GM19463 (cell line): ENCODE results near the gene TMEM175.

Experiments used
- ATAC-seq: cut with Tn5 transposase; IDR thresholded peaks from one replicate; pipeline ENCODE4 v1.9.1; 2021; ENCODE audit warnings: mild to moderate bottlenecking, moderate library complexity; ENCODE audit not compliant: unreplicated experiment

Gene TMEM175

DNA sequence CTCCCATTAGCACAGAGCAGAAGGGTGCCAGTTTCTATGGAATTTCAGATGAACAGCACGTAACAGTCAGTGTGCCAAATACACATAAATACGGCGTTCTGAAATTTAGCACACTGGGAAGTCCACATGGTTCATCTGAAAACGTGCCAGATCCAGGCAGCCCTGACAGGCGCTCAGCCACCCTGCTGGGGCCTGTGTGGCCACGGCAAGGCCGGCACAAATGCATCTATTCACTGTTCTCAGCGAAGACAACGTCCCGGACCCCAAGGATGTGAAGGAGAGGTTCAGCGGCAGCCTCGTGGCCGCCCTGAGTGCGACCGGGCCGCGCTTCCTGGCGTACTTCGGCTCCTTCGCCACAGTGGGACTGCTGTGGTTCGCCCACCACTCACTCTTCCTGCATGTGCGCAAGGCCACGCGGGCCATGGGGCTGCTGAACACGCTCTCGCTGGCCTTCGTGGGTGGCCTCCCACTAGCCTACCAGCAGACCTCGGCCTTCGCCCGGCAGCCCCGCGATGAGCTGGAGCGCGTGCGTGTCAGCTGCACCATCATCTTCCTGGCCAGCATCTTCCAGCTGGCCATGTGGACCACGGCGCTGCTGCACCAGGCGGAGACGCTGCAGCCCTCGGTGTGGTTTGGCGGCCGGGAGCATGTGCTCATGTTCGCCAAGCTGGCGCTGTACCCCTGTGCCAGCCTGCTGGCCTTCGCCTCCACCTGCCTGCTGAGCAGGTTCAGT lies 25.5 kb downstream of the TMEM175 start:
- ATAC-seq: no peak

DNA sequence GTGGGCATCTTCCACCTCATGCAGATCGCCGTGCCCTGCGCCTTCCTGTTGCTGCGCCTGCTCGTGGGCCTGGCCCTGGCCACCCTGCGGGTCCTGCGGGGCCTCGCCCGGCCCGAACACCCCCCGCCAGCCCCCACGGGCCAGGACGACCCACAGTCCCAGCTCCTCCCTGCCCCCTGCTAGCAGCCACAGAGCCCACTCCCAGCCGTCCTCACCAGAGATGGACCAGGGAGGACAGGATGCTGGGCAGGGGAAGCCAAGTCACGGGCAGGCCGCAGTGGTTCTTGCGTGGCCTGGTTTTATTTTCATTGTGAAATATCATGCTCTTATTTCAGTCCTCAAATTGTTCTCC lies 26.0 kb downstream of the TMEM175 start:
- no peak for ATAC-seq

DNA sequence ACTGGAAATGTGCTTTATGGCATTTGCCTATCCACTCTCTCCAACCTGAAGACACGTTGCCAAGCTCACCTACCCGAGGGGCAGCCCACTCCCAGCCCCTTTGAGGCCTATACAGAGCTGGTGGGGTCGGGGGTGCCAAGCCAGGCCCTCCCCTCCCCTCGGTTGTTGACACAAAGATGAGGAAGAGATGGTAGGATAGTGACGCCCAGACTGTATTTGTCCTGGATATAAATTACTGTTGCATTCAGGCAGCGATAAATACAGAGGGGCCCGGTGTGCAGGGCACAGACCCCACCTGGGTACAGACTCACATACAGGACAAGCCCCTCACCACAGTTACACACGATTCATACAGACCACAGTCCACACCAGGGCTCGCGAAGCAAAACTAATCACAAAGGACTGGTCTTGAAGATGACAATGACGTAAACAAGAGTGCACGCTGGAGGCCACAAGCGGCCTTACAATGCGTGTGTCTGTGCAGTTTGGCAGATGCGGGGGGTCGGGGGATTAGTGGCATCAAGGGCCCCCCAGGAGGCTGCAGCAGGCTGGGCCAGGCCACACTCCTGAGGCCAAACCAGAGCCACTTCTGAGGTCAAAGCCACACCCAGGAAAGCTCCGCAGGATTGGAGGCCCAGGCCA lies 26.6 kb downstream of the TMEM175 start:
- no peak for ATAC-seq

DNA sequence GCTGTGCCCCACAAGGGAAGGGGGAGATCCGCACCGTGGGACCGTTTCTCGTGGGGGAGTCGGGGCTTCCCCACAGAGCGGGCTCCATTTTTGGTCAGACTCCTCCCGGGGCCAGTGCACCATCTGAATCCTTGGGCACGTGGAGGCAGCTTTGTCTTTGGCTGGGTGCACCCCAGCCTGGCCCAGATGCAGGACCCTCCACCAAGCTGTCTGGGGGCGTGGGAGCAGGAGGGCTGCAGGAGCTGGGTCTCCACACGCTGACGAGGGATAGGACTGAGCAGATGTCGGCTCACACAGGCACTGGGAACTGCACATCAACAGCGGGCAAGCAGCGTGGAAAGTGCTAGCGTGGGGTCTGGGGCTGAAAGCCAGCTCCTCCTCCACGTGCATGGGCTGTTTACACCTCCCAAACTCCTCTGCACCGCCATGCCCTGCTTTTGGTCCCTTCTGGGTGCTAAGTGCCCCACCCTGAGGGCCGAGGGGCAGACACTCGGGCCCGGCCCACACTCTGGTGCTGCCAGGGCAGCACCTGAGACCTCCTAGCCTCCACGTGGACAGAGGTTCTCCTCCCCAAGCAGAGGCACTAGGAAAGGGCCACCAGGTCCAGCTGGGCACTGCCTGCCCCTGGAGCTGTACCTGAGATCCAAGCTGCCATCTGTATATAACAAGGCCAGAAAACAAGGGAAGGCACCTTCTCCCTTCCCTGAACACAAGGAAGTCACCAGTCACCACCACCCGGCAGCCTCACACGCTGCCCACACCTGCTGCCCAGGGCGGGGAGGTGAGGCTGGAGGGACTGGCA lies 27.3 kb downstream of the TMEM175 start:
- ATAC-seq: no peak

DNA sequence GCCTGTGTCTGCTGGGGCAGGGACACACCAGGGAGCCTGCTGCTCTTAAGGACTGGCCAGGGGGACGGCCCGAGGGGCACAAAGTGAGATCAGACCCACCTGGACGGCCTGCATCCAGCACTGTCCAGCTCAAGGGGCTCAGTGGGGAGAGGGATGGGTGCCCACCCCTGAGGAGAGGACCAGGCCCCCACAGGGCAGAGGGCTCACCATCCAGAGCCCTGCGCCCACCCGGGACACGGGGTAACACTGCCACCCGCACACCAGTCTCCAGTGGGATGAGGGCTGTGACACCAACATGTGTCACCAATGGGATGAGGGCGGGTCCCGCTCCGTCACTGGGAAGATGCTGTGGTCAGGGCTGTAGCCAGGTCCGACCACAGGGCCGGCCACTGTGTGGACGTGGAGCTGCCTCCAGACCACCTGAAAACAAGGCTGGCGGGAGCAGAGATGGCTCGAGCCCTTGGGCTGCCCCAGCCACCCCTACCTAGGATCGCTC lies 27.9 kb downstream of the TMEM175 start:
- no peak for ATAC-seq

DNA sequence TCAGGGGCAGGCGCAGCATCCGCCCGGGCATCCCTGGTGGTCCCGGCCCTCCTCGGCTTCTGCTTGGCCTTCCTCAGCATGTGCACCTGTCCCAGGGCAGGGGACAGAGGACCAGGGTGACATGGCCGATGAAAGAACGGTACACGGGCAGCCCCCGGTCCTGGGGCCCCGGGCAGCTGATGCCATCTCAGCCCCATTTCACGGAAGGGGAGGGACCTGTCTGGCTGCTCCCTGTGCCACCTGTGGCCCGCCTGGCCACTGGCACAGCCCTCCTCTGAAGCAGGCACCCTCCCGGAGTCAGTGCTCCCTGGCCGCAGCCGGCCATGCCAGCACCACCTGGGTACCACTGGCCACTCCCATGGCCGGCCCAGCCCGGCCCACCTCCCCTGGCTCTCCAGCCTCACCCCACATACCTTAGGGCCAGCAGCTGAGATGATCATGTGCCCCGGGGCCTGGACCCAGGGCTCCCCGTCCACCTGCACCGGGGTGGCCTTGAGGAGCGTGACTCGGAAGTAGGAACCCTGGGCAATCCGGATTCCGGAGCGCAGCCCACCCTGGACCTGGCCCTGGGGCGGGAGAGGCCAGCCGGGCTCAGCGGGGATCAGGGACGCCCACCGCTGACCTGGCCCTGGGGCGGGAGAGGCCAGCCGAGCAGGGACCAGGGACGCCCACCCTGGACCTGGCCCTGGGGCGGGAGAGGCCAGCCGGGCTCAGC lies 28.5 kb downstream of the TMEM175 start:
- ATAC-seq: no peak

DNA sequence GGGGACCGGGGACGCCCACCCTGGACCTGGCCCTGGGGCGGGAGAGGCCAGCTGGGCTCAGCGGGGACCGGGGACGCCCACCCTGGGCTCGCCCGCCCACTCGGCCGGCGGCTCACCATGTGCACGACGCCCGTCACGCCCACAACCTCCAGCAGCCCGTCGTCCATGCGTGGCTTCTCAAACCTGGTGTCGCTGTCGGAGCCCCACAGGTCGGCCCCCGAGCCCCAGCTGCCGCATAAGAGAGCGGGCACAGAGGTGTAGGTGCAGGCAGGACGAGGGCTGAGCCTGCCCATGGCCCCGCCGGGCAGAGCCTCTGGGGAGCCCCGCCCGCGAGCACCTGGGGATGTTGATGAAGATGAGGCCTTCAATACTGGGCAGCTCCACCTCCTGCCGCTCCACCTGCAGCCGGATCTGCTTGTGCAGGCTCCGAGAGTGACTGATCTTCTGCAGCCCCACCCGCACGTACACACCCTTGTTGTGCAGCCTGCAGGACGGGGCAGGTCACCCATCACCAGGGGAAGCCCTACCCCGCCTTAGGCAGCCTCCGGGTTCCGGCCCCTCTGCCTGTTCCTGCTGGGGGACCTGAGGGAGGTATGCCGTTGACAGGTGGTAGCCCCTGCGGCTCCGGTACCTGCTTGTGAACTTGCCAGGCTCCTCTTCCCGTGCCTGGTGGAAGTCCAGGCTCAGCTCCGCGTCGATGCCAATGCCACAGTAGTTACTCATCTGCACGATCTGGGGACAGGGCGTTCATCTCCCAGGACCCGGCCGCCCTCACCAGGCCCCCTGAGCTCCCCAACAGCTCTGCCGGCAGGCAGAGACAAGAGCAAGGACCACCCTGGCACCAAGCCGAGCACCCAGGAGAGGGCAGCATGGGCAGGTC lies 29.3 kb downstream of the TMEM175 start:
- ATAC-seq: no peak

DNA sequence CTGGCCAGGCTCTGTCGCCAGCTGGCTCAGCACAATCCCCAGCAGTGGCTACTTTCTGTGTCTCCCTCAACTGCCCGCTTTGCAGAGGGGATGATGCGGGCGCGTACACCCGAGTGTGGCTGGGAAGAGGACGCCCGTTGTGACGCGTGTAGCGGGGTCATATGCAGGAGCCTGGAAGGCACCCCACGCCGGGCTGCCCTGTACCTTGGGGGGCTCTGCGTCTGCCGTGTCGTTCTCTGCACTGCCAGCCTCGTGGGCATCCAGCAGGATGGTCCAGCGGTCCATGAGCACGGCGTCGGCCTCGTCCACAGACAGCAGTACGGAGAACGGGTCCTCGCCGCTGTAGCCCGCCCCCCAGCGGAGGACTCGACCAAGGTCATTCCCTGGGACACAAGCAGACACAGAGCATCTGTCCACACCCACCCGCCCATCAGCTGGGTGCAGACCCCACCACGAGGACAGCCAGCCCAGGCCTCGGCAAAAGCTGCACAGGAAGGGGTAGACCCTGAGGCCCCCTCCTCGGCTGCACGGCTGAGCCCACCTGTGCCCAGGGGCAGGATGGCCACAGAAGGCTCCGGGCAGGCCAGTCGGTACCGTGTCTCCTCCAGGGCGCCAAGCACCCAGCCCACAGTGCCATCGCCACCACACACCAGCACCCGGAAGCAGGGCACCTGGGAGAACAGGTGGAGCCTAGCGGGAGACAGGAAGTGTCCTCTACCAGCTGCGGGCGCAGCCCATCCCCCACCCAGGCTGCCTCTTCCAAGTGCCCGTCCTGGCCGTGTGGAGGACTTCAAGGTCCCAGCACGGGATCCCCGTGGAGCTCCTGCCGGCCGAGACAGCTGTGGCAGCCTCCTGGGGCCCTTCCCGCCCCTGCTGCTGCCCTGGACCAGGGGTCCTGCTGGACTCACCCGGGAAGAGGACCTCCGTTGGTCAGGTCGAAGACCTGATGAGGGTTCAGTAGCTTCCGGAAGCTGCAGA lies 30.3 kb downstream of the TMEM175 start:
- ATAC-seq: no peak

DNA sequence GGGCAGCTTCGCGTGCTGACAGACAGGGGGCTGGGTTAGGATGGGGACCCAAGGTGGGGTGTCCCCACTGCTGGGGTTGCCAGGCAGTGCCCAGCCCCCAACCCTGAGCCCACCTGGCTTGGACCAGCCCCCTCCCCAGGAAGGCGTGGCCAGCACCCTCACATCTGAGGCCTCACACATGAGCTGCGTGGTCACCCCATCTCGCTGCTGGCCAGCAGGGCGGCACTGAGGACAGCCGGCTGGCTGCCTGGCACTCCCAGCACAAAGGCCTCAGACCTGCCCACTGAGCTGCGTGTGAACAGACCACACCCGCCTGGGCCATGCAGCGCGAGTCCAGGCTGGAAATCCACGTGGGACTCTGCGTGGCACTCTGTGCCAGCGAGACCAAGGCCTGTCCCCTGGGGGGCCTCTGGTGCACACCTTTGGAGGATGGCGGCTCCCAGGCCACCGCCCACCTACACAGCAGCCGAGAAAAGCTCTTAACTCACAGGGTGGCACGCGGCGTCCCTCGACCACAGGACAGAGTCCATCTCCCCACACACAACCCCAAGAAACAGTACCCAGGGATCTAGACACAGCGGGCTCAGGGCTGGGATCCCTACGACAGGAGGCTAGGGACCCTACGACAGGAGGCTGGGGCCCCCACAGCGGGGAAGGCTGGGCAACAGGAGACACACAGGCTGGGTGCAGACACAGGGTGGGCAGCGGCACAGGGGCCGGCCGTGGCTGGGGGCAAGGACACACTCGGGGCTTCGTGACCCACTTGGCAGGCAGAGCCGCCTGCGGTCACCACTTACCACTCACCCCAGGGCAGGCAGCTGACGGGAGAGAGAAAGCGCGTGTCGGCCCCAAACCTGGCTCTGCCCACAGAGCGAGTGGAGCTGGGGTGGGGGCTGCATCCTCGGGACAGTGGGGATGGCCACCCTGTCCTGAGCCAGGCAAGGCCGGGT lies 31.3 kb downstream of the TMEM175 start:
- no peak for ATAC-seq

DNA sequence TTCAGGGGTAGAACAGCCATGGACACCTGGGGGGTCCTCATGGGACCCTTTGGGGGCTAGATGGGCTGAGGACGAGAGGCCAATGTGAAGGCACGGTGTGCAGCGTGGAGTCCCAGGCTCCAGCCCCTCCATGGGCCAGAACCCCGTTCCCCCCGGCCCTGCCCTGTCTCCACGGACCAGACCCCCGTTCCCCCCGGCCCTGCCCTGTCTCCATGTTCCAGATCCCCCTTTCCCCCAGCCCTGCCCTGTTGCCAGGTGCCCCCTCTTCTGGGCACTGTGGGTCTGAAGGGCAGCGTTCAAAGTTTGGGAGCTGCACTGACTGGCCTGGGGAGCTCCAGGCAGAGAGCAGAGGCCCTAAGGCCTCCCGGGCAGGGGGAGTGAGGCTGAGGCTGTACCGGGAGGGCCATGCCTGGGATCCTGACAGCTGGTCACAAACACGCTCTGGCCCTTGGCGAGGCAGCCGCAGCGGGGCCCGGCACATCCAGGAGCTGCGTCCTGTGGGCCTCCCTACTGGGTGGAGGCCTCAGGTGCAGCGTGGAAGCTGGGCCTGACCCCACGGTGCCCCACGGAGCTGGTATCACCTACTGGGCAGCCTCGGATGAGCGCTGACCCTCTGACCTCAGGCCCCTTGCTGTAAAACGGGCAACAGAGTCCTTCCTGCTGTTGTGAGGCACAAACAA lies 32.2 kb downstream of the TMEM175 start:
- no peak for ATAC-seq

DNA sequence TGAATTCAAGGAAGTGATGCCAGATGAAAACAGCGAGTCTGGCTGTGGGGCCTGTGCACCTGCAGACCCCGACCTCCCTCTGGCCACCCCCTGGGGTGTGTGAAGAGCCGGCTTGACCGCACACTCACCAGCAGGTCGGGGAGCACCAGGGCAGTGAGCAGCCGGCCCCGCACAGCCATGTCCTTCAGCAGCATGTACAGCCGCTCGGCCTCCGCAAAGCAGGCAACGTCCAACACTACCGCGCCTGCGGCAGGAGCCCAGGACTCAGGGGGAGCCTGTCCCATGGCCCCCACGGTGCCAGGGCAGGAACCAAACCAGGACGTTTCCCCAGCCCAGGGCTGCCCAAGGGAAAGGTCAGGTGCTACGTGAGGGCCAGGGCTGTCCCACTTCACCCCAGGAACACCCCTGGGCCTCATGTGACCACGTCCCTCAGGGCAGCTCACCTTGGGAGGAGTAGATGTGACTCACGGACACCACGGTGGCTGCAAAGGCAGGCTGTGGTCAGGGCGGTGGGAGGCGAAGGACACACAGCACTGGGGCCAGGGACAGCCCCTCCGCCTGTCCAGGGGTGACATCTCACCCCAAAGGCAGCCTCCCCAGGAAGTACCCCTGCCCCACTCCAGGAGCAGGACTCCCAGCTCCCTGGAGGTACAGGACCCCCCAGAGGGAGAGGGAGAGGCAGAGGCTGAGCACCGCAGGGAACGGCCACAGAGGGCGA lies 32.9 kb downstream of the TMEM175 start:
- no peak for ATAC-seq

DNA sequence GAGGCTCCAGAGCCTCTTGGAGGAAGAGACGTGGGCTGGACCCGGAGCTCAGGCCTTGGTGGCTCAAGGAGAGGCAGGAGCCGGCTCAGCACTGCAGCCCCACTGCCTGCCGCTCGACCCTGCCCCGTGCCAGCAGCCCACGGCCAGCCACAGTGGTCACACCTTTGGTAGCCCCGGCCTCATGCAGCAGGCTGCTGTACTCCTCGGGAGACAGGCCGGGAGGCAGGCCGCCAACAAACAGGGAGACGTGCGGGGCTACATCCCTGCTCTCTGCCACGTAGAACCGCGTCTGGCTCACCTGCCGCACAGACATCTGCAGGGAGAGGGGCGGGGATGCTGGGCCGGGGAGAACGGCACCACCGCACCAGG lies 33.5 kb downstream of the TMEM175 start:
- no peak for ATAC-seq

DNA sequence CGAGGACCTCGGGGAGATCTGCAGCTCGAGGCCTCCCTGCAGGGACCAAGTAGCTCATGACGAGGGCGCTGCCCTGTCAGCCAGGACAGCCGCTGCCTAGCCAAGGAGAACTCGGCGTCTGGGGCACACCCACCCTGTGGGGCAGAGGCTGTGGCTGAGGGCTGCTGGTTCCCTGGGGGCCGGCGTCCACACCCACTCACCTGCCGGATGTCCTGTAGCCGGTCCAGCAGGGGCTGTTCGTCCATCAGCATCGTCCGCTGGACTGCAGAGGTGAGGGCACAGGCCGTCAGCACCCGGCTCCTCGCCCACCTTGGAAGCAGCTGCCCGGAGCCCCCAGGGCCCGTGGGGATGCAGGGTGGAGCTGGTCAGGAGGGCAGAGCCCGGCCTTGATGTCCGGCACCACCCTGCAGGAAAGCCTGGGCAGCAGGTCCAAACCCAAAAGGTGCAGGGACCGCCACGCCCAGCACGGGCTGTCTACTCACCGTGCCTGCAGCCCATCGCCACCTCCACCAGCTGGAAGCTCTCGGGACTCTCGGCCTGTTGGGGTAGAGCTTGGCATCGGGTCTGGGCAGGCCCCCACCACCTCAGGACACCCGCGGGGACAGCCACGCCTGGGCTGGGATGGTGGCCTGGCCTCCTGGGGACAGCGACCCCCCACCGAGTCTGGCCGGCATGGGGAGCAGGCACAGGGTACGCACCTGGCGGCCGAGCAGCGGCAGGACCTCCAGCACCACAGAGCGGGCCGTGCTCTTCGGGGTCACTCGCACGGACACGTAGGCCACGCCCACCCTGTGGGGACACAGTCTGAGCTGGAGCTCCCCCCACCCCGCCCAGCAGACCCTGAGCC lies 34.2 kb downstream of the TMEM175 start:
- no peak for ATAC-seq

DNA sequence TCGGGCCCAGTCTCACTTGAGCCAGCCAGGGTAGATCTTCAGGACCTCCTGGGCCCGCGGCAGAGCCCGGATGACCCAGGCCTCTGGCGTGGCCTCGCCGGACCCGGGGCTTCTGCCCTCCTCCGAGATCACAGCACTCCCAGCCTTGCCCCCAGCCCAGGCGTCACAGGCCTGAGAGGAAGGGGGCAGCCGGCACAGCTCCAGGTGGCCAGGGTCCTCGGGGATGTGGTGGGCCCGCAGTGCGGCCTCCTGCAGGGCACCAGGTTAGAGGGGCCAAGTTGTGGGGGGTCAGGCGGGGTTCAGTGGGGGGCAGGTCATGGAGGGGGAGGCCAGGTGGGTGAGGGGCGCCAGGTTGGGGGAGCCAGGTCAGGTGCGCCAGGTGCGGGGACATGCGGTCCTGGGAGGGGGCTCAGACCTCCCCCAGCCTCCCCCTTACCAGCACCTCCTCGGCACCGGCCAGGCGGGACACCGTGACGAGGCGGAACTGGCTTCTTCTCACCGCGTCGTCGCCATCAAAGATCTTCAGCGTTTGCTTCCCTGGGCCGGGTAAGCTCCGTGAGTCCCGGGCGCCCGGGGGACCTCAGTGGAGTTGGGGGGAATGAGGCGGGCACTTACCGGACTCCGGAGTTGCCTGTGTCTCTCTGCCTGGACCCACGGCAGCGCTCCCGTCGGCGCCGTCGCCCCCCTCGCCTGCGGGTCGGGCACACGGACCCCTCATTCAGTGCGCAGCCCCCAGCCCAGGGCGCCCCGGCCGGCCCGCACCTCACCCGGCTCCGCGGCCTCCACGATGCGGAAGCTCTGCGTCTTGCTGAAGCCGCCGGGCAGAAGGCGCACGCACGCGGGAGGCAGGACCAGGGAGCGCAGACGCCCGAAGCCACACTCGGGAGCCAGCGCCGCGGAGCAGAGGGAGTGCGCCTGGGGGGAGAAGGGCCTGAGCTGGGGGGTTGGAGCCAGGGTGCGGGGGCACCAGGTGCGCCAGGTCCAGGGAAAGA lies 35.1 kb downstream of the TMEM175 start:
- no peak for ATAC-seq

DNA sequence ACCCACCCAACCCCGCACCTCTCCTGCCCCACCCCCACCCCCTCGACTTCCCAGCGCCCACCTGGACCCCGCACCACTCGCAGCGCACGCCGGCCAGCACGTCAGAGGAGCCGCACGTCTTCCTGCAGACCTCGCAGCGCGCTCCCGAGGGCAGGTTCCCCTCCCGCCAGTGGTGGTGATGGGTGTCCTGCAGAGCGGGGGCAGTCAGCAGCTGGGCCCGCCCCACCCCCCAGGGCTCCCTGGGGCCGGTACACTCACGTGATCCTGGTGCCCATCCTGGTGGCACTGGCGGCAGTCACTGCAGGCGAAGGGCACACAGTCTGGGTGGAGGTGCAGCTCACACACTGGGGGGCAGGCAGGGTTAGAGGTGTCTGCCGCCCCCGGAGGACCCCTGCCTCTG lies 36.0 kb downstream of the TMEM175 start:
- ATAC-seq: no peak
